ENCODE results near the gene MKNK1.

Gene MKNK1

DNA sequence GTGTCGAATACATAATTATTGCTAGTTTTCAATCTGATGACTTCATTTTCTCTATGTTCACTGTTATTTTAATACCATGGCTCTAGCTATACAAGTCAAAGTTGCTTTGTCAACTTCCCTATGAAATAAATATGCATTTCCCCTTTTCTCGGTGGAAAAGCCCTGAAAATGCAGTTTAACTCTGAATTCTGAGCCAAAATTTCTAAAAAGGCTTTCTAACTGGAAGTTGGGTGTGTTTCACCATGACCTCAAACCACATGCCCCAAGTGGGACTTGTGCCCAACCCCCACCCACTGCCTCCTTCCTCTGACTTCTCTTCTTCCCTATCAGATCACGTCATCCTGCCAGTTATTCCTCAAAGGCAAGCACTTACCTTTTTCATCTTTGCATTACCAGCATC lies 8.9 kb downstream of the MKNK1 start:
- DNase-seq (ENCODE audit: low read depth) = no peak

- DNase-seq (ENCODE audit: low read depth) = no peak
Observed at GRCh38 chr1:46594063-46594462, 10.0 kb downstream of the MKNK1 start.

- no peak for DNase-seq (ENCODE audit: low read depth)
Observed at GRCh38 chr1:46592823-46593222, 11.2 kb downstream of the MKNK1 start.

DNA sequence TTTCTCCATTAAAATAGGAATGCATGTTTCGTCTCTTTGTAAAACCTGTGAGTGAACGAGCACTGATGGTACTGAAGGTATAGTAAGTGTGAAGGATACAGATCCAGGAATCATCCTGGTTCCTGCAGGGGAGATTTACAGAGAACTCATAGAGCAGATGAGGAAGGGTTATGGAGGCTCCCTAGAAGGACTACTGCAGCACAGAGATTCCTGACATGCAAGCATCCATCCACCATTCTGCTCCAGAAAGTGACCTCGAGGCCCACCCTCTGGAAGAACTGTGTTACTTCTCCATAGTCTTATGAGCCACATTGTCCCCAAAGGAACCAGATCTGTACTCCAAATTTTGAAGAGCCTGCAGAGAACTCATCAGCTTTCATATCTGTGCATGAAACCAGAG lies 14.5 kb downstream of the MKNK1 start:
- no peak for DNase-seq (ENCODE audit: low read depth)

GRCh38 chr1:46587069-46587468 lies 17.0 kb downstream of the MKNK1 start:
- DNase-seq (ENCODE audit: low read depth) = no peak

DNA sequence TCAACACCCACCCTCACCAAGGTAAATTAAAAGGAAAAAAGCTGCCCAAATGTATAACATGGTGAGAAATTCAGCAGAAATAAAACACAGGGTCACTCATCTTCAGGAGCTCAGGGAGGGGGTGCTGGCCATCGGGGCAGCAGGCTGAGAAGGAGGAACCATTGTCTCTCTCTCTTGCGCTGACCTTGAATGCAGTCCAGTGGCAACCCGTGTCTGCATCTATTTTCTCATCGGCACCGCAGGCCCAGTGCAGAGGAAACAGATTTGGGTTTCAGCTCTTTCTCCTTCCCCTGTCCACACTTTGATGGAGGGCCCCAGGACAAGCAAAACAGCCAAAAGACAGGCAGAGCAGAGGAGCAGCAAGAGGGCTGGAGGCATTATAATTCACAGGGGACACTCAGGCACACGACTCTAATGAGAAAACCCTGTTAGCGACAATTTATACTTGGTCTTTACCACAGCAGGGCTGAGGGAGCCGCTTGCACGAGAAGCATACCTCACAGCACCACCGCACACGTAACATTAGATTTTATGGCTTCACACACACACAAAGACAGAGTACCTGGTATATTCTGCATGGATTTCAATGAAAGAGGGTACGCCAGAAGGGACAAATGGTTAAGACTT lies 18.6 kb downstream of the MKNK1 start:
- DNase-seq (ENCODE audit: low read depth) = no peak

- DNase-seq (ENCODE audit: low read depth) = no peak
Observed at GRCh38 chr1:46583494-46583893, 20.6 kb downstream of the MKNK1 start.

DNA sequence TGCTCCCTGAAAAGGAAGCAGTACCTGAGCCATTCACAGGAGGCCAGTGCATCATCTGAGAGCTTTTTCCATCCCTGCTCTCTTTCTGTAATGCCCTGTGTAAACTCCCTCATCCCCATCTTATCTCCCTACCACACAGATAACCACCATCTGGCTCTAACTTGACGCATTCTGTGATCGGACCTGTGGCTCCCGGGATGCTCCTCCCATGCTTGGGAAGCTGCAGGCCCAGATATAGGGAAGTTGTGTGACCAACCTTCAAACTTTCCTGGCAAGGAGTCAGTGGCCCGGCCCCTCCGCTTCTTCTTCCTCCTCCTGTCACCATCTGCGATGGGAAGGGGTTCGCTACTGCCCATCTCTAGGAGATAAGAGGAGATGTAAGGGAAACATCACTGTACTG lies 21.1 kb downstream of the MKNK1 start:
- no peak for DNase-seq (ENCODE audit: low read depth)

GRCh38 chr1:46581681-46582455 lies 22.2 kb downstream of the MKNK1 start:
- no peak for DNase-seq (ENCODE audit: low read depth)

DNA sequence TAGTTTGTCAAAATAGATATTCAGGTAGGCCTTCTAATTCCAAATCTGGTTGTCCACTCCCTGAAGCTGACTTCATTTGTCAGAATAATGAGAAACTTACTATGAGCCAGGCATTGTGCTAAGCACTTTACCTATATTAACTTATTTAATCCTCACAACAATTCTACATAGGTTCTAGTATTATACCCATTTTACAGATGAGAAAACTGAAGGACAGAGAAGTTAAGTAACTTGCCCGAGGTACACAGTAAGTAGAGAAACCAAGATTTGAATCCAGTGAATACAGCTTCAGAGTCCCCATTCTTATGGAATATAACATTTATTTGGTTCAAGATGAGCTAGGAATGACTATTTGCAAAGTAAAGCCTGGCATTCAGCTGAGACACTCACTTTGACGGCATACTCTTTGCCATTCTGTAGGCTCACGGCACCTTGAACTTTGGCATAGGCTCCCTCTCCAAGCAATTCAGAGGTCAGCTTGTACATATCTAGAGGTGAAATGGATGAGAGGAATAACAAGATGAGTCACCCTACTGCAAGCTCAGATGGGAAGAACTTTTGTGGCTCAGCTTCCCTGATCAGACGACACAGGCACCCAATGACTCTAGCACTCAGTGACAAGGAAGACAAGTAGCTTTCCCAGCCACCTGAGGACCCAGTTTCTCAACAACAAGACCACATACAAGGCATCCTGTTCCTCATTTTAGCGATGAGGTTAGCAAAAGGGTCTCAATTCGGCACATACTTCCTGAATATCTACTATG lies 23.7 kb downstream of the MKNK1 start:
- no peak for DNase-seq (ENCODE audit: low read depth)

DNA sequence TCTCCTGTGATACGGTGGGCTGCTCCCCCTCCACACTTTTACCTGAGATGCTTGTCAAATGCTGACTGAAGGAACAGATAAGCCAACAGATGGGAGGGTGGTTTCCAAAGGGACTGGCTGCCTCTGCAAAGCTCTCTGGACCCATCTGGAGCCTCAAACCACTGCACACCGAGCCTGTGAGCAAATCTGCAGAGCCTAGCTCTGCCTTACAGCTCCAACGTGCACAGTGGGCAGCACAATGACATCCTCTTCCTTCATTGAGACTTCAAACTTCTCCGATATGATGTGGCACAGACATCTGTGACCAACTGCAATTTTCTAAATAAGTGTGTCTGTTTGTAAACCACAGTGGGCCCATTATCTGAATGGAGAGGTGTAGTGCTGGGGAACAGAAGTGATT lies 26.4 kb downstream of the MKNK1 start:
- no peak for DNase-seq (ENCODE audit: low read depth)

DNA sequence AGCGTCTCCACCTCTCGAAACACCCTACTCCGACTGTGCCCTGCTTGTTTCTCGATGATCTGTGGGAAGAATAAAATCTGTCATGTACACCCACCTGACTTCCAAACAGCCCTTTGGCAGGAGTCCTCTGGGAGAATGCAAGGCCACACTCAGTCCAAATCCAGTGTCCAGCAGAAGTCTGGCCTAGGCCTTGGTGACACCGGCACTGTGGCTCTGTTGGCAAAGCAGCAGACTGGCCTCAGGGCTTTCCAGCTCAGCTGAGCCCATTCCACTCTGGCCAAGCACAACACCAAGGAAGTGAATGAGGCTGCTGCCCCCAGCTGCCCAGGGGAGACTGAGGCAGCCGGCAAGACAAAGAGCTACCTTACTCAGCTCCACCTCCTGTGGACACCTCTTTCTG lies 27.5 kb downstream of the MKNK1 start:
- no peak for DNase-seq (ENCODE audit: low read depth)

DNA sequence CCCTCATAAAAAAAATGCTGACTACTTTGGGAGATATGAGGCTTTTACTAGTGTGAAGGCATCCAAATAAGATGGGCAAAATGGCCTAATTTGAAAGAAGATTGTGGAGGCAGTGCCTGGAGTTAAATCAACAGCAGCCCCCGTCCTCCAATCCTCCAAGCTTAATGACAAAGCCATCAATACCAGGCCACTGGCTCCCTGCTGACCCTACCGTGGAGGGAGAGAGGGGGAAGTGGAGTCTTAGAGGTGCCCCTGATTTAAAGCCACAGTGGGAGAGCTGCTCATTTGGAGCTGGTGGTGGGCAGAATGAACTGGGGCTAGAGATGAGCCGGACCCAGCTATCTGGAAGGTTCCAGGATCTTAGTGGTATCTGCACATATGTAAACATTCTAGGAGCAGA lies 28.3 kb downstream of the MKNK1 start:
- no peak for DNase-seq (ENCODE audit: low read depth)

- DNase-seq (ENCODE audit: low read depth) = no peak
Observed at GRCh38 chr1:46575300-46575699, 28.8 kb downstream of the MKNK1 start.

DNA sequence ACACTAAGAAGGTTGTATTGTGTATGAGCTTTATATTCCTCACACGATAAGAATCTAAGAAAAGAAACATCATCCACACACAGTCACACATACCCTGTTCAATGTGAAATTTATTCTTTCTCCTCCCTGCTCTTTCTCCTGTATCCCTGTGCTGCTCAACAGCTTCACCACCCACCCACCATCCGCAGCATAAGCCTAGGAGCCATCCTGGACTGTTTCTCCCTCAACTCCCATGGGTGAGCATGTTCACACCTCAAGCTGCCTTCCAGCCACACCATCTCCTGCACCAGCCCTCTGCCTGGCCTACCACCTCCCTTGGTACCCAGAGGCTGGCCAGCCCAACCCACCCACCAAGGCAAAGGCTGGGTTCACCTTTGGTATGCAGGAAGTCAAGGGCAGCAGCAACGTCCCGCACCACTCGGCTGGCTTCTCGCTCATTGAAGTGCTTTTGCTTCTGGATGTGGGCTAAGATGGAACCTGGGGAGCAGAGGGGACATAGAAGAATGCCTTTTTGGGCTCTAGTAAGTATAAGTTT lies 32.3 kb downstream of the MKNK1 start:
- DNase-seq (ENCODE audit: low read depth) = no peak

- no peak for DNase-seq (ENCODE audit: low read depth)
Observed at GRCh38 chr1:46569884-46570725, 34.0 kb downstream of the MKNK1 start.

- no peak for DNase-seq (ENCODE audit: low read depth)
Observed at GRCh38 chr1:46569116-46569515, 35.0 kb downstream of the MKNK1 start.

- no peak for DNase-seq (ENCODE audit: low read depth)
Observed at GRCh38 chr1:46568461-46568891, 35.6 kb downstream of the MKNK1 start.

- DNase-seq (ENCODE audit: low read depth) = no peak
Observed at GRCh38 chr1:46563341-46563740, 40.7 kb downstream of the MKNK1 start.

DNA sequence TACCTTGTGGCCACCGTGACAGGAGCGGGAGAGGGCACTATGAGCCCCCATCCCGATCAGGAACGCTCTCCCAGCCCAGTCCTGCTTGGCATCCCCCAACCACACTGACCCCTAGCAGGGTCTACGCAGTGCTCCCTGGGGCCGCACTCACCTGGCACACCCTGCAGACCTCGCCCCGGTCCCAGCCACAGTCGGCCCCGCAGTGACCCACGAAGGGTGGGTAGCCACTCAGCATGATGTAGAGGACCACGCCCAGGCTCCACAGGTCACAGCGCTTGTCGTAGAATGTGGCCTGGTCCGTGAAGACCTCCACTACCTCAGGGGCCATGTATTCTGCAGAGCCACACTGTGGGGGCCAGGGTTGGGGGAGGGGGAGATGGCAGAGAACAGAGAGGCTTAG lies 41.6 kb downstream of the MKNK1 start:
- no peak for DNase-seq (ENCODE audit: low read depth)

DNA sequence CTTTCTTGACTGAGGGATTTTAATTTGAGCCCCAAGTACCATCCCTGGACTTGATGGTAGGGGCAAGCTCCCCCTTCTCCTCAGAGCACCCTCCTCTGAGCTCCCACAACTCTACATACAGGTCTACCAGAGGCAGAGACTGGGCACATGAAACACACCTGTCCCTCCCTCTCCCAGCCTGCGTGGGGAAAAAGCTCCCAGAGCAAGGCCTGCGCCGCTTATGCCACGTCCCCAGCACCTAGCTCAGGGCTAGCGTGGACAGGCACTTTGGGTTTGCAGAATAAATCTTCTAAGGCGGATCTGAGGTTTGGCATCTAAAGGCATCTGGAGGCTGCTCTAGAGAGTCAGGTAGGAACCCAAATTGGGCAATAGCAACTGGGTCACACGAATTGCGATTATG lies 45.1 kb downstream of the MKNK1 start:
- DNase-seq (ENCODE audit: low read depth) = no peak
